Nephron progenitor cell (in vitro differentiated cells): ENCODE data around the gene ELF3.

Experiments
- DNase-seq: peaks from one replicate; pipeline ENCODE4 v3.0.0; 2021
- H3K27ac Mint-ChIP-seq: 2 replicates; pipeline ENCODE4 v1.8.0; 2021; ENCODE audit warnings: mild to moderate bottlenecking, moderate library complexity, mixed read lengths
- H3K27me3 Mint-ChIP-seq: 2 replicates; pipeline ENCODE4 v1.8.0; 2021; ENCODE audit warnings: mild to moderate bottlenecking, low read depth, mixed read lengths; ENCODE audit not compliant: poor library complexity
- H3K36me3 Mint-ChIP-seq: 2 replicates; pipeline ENCODE4 v1.8.0; 2021; ENCODE audit warnings: low read depth, mixed read lengths
- H3K4me1 Mint-ChIP-seq: 2 replicates; pipeline ENCODE4 v1.8.0; 2021; ENCODE audit warnings: mixed read lengths
- H3K4me3 Mint-ChIP-seq: 2 replicates; pipeline ENCODE4 v1.8.0; 2021; ENCODE audit warnings: mild to moderate bottlenecking, moderate library complexity, mixed read lengths
- H3K9me3 Mint-ChIP-seq: 2 replicates; pipeline ENCODE4 v1.8.0; 2021; ENCODE audit warnings: mild to moderate bottlenecking, moderate library complexity, mixed read lengths
- CTCF ChIP-seq: fragments of 200-600 bp; sonication (generic); IDR thresholded peaks from 2 replicates; pipeline ENCODE4 v1.5.0; 2021; ENCODE audit warnings: antibody characterized with exemption

The ELF3 gene

DNA sequence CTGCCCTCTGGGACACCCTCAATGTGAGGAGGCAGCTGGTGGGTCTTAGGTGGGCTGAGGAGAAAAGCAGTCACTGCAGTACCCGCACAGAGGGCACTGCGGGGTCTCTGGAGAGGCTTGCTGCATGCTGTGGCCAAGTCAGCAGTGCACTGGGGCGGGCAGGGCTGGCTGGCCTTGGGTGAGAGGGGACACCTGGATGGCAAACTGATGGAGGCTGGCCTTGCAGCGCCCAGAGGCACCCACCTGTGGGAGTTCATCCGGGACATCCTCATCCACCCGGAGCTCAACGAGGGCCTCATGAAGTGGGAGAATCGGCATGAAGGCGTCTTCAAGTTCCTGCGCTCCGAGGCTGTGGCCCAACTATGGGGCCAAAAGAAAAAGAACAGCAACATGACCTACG lies 3.2 kb downstream of the ELF3 start:
- Mint-ChIP-seq H3K4me3 (no peak overlapping the region), H3K27ac (no peak overlapping the region), H3K4me1 (peaks cover 69% of the 10 kb centered on the region), H3K9me3 (no peaks in the 10 kb centered on the region), H3K36me3 (no peaks in the 10 kb centered on the region), H3K27me3 (peaks cover 16% of the 10 kb centered on the region)
- no peak for DNase-seq
- TF ChIP-seq CTCF = no peak

GRCh38 chr1:202014060-202014459 lies 3.7 kb downstream of the ELF3 start:
- H3K9me3 Mint-ChIP-seq = no peaks in the 10 kb centered on the region
- no peak for DNase-seq
- no peak for TF ChIP-seq CTCF
- peaks cover 16% of the 10 kb centered on the region for H3K27me3 Mint-ChIP-seq
- peaks cover 69% of the 10 kb centered on the region for H3K4me1 Mint-ChIP-seq
- H3K36me3 Mint-ChIP-seq = no peaks in the 10 kb centered on the region
- H3K4me3 Mint-ChIP-seq = no peak overlapping the region
- H3K27ac Mint-ChIP-seq = no peak overlapping the region

DNA sequence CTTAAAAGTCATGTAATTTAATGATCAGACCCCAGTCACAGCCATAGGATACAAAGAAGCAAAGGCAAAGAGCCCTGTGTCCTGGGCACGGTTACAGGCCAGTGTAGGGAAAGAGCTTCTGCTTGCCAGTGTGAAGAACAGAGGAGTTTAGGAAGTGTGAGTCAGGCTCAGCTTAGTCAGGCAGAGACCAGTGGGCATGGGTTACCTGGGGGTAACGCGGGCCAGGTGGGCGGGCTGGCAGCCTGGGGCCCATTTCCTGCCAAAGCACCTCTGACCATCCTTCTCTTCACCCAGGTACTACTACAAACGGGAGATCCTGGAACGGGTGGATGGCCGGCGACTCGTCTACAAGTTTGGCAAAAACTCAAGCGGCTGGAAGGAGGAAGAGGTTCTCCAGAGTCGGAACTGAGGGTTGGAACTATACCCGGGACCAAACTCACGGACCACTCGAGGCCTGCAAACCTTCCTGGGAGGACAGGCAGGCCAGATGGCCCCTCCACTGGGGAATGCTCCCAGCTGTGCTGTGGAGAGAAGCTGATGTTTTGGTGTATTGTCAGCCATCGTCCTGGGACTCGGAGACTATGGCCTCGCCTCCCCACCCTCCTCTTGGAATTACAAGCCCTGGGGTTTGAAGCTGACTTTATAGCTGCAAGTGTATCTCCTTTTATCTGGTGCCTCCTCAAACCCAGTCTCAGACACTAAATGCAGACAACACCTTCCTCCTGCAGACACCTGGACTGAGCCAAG lies 4.7 kb downstream of the ELF3 start:
- Mint-ChIP-seq H3K36me3 (no peaks in the 10 kb centered on the region), H3K27me3 (peaks cover 16% of the 10 kb centered on the region), H3K27ac (no peak overlapping the region), H3K4me1 (peaks cover 62% of the 10 kb centered on the region), H3K4me3 (no peak overlapping the region), H3K9me3 (no peaks in the 10 kb centered on the region)
- no peak for DNase-seq
- no peak for TF ChIP-seq CTCF

- no peak for DNase-seq
- no peaks in the 10 kb centered on the region for H3K9me3 Mint-ChIP-seq
- H3K27me3 Mint-ChIP-seq = peaks cover 16% of the 10 kb centered on the region
- H3K27ac Mint-ChIP-seq = no peak overlapping the region
- H3K4me1 Mint-ChIP-seq = peaks cover 57% of the 10 kb centered on the region
- no peaks in the 10 kb centered on the region for H3K36me3 Mint-ChIP-seq
- no peak overlapping the region for H3K4me3 Mint-ChIP-seq
- no peak for TF ChIP-seq CTCF
Measured at GRCh38 chr1:202015662-202015937, 5.2 kb downstream of the ELF3 start.

GRCh38 chr1:202016022-202016810 lies 5.8 kb downstream of the ELF3 start:
- H3K9me3 Mint-ChIP-seq = no peaks in the 10 kb centered on the region

More at GRCh38 chr1:202016022-202016810, 5.8 kb downstream of the ELF3 start:
- no peak for TF ChIP-seq CTCF
- no peaks in the 10 kb centered on the region for H3K36me3 Mint-ChIP-seq
- no peak overlapping the region for H3K27ac Mint-ChIP-seq
- no peak for DNase-seq
- peaks cover 51% of the 10 kb centered on the region for H3K4me1 Mint-ChIP-seq
- H3K4me3 Mint-ChIP-seq = no peak overlapping the region
- peaks cover 16% of the 10 kb centered on the region for H3K27me3 Mint-ChIP-seq
